Measurements from ENCODE around the gene MAPRE2.

Gene MAPRE2

DNA sequence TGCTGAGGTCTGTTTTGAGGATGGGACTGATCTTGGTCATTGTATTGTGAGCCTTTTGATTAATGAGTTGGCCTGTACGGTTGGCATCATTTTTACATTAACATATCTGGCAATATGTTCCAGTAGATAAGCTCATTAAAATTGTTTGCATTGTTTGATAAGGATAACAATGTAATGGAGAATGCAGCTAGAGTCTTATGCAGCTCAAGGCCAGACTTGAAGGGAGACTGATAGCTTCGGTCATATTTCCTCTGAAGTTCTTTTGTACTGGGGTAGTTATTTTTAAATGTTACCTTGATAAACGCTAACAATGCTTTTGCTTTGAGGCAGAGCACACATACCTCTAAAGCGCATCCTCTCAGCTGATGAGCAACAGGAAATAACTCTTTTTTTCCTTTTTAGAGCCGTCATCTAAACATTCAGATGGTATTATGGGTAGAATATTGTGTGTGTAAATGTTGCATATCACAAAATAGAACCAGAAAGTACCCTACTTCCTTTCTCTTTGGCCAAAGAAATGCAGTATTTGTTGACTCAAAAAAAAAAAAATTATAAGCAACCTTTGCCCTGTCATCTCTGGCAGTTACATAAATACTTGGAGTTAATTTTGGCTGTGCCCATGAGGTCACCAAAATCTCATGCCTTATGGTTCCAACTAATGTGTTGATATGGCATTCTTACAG lies 1.3 kb downstream of the MAPRE2 start:
- peak; percentile 44 for DNase-seq (ENCODE audit: low read depth)
- H3K4me3 ChIP-seq (ENCODE audit: low read depth, low read length), result peak overlapping the region; percentile 77
- TF ChIP-seq, protein P1, sequence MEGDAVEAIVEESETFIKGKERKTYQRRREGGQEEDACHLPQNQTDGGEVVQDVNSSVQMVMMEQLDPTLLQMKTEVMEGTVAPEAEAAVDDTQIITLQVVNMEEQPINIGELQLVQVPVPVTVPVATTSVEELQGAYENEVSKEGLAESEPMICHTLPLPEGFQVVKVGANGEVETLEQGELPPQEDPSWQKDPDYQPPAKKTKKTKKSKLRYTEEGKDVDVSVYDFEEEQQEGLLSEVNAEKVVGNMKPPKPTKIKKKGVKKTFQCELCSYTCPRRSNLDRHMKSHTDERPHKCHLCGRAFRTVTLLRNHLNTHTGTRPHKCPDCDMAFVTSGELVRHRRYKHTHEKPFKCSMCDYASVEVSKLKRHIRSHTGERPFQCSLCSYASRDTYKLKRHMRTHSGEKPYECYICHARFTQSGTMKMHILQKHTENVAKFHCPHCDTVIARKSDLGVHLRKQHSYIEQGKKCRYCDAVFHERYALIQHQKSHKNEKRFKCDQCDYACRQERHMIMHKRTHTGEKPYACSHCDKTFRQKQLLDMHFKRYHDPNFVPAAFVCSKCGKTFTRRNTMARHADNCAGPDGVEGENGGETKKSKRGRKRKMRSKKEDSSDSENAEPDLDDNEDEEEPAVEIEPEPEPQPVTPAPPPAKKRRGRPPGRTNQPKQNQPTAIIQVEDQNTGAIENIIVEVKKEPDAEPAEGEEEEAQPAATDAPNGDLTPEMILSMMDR (conservative IDR thresholded peaks at IDR 0.05; ENCODE audit: low read depth, low read length), result no peak

DNA sequence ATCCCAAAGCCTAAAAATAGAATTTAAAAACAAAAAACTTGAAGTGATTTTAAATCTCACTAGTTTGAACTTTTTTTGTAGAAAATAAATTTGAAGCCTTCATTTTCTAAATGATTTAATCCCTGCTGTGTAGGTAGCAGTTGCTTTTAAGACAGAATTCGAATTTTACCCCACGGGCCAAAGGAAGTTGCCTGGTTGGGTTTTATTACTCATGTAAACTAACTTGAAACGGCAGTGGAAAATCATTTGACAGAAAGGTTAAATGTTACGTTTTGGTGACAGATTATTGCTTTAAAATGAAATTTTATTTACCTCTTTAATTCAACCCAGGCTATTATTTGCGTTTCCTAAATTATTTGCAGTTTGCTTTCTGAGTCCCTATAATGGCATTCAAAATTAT lies 2.0 kb downstream of the MAPRE2 start:
- TF ChIP-seq, protein P1 (conservative IDR thresholded peaks at IDR 0.05; ENCODE audit: low read depth, low read length), result no peak
- H3K4me3 ChIP-seq (ENCODE audit: low read depth, low read length), result no peak overlapping the region
- DNase-seq (ENCODE audit: low read depth), result no peak

DNA sequence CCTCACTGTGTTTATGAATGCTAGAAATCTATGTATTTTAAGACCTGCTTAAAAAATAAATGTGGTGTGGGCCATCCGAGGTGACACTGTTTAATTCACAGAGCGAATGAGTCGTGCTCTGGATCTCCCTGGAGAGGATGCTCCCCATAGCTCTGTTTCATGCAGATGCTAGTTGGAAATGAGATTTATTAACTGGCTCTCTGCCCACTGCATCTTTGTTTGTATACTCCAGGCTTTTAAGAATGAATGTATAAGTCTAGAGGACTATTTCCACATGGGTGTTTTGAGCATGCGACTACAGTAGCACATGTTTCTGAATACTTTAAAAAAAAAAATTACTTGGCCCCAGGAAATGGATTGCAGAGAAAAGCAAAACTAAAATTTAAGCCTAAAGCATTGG lies 3.9 kb downstream of the MAPRE2 start:
- TF ChIP-seq, protein P1 (conservative IDR thresholded peaks at IDR 0.05; ENCODE audit: low read depth, low read length), result no peak
- DNase-seq (ENCODE audit: low read depth), result peak; percentile 48
- no peak overlapping the region for H3K4me3 ChIP-seq (ENCODE audit: low read depth, low read length)

DNA sequence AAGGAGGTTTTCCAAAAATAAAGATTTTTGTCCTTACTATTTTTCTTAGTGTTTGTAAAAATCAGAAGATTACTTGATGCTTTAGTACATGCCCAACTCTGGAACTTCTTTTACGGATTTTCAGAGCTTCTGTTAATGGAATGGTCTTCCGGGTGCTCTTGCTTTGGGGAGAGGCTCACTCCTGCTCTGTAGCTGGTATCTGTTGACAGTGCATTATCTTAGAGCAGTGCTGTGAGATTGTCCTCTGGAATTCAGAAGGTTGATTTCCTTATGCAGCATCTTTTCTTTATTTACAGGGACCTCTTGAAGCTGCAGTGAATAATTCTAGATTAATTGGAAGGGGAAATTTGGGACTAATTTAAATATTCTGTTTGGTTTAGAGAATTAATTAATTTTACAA lies 4.6 kb downstream of the MAPRE2 start:
- H3K4me3 ChIP-seq (ENCODE audit: low read depth, low read length), result no peak overlapping the region
- TF ChIP-seq, protein P1 (conservative IDR thresholded peaks at IDR 0.05; ENCODE audit: low read depth, low read length), result no peak
- DNase-seq (ENCODE audit: low read depth), result no peak

DNA sequence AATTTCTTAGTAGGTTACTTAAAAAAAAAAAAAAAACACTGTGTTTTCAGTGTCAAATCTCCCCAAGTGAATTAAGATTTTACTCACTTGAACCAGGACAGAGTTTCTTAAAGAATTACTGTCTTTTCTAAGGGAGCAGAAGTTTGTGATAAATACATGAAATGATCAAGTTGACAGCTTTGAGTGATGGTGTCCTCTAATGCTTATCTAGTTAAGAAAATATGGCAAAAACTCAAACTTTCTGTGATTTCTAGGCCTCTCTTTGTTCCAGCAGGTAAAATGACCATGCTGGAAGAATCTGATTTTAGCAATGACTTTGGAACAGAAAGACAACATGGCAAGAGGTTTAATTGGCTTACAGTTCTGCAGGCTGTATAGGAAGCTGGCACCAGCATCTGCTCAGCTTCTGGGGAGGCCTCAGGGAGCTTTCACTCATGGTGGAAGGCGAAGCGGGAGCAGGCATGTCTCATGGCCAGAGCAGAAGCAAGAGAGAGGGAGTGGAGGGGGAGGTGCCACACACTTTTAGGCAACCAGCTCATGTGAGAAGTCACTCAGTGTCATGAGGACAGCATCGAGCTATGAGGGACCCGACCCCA lies 6.6 kb downstream of the MAPRE2 start:
- TF ChIP-seq, protein P1 (conservative IDR thresholded peaks at IDR 0.05; ENCODE audit: low read depth, low read length), result no peak
- no peak overlapping the region for H3K4me3 ChIP-seq (ENCODE audit: low read depth, low read length)
- DNase-seq (ENCODE audit: low read depth), result no peak

DNA sequence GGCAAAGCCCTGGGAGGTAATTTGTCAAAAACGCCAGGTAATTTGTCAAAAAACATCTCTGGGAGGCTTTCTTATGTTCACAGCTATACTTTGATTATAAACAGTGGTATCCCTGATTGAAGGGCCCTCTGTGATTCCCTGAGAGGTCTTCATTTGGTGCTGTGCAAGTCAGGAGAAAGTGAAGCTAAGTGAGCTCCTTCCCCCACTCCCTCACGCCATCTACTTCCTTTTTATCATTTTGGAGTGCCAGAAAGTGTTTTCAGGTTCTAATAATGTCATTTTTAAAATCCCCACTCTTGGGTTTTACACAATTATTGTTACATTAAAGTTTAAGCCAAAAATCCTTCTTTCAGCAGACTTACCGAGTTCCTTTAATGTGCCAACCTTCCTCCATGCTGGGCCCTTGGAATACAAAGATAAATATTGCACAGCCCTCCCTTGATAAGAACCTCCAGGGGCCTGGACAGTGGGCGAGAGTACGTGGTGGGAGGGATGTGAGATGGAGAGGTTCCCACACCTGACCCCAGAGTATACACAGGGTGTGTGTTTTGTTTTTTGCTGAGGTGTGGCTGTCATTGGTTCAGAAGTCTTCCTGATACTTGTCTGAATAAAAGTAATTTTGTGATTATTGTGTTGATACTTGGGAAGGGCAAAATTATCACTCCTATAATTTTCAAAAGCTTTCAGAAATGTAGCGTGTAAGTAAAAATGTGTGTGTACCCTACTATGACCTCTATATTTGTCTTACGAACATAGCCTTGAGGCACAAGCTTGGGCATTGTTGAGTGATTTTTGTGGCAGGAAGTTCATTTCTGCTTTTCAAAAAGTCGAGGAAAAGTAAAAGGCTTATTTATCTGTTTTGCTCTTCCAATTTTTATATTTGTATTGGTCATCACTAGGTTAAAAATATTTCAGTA lies 8.2 kb downstream of the MAPRE2 start:
- no peak for DNase-seq (ENCODE audit: low read depth)
- TF ChIP-seq, protein P1 (conservative IDR thresholded peaks at IDR 0.05; ENCODE audit: low read depth, low read length), result no peak
- no peak overlapping the region for H3K4me3 ChIP-seq (ENCODE audit: low read depth, low read length)

All from choroid plexus epithelial cell (primary cell).